SK-MEL-5 (cell line): Measurements from ENCODE around the gene KRTAP12-3. TPM values are rescaled to one million over a fixed set of nuclear protein-coding genes. Genes with fewer than 3 reads are reported as not detected.
"Not testable (repeated sequence)": the region's sequence is repeated elsewhere in the genome, so short reads cannot be mapped to it uniquely, and the experiment has no call there.

Experiments used
- DNase-seq: peaks from one replicate; pipeline ENCODE4 v3.0.0-alpha.2; 2016; ENCODE audit warnings: low read depth, low spot score
- in situ Hi-C: cut with HindIII; loops from 2 replicates; pipeline ENCODE4 v1.10.0; 2016; ENCODE audit warnings: low sequenced_read_pairs, high pct_unique_total_duplicates, low pct_unique_long_range_greater_than_20kb
- total RNA-seq: library from RNA; depleted of rRNA; stranded (reverse); fragments of >200 nt; shearing (Covaris generic); gene quantifications from 2 replicates; pipeline ENCODE4 v1.2.3, GENCODE V29; 2014

The KRTAP12-3 gene
- total RNA-seq, 1 experiment from 2014 or later, result not detected

- no peak for DNase-seq
- in situ Hi-C loops, result no loop called here
Measured at GRCh38 chr21:44692798-44693512, 35.2 kb downstream of the KRTAP12-3 start.

GRCh38 chr21:44694776-44695175 is 37.0 kb downstream of the KRTAP12-3 start:
- DNase-seq, result no peak

GRCh38 chr21:44695184-44695583 is 37.5 kb downstream of the KRTAP12-3 start:
- DNase-seq, result no peak
- in situ Hi-C loops, result no loop called here

More at GRCh38 chr21:44694776-44695175, 37.0 kb downstream of the KRTAP12-3 start:
- in situ Hi-C loops, result no loop called here

GRCh38 chr21:44695641-44696040 is 37.9 kb downstream of the KRTAP12-3 start:
- DNase-seq, result no peak
- in situ Hi-C loops, result no loop called here

- no peak for DNase-seq
- in situ Hi-C loops, result no loop called here
Measured at GRCh38 chr21:44696572-44696971, 38.8 kb downstream of the KRTAP12-3 start.

GRCh38 chr21:44697172-44697810 is 39.6 kb downstream of the KRTAP12-3 start, which contains the start of gene KRTAP10-12:
TSS of gene KRTAP10-12 (plus strand) at chr21:44697172. CDS start at chr21:44697202, 30 bp downstream.
- DNase-seq, in situ Hi-C loops: not testable (repeated sequence)

- in situ Hi-C loops, result no loop called here
- DNase-seq, result no peak
Measured at GRCh38 chr21:44697811-44698734, 40.3 kb downstream of the KRTAP12-3 start.

GRCh38 chr21:44699502-44700001 is 41.8 kb downstream of the KRTAP12-3 start:
- in situ Hi-C loops, result no loop called here
- no peak for DNase-seq

GRCh38 chr21:44700101-44701022 is 42.6 kb downstream of the KRTAP12-3 start:
- no peak for DNase-seq
- in situ Hi-C loops, result no loop called here

GRCh38 chr21:44701023-44701400 is 43.3 kb downstream of the KRTAP12-3 start:
- in situ Hi-C loops, result no loop called here
- DNase-seq, result no peak

GRCh38 chr21:44701541-44701940 is 43.8 kb downstream of the KRTAP12-3 start:
- in situ Hi-C loops, result no loop called here

GRCh38 chr21:44702111-44702972 is 44.6 kb downstream of the KRTAP12-3 start:
- in situ Hi-C loops, result no loop called here
- DNase-seq, result no peak

More at GRCh38 chr21:44701541-44701940, 43.8 kb downstream of the KRTAP12-3 start:
- DNase-seq, result no peak

- DNase-seq, result no peak
- in situ Hi-C loops, result no loop called here
Measured at GRCh38 chr21:44702973-44703730, 45.4 kb downstream of the KRTAP12-3 start.

GRCh38 chr21:44703731-44704635 is 46.3 kb downstream of the KRTAP12-3 start:
- in situ Hi-C loops, result no loop called here
- DNase-seq, result no peak

GRCh38 chr21:44704636-44705001 is 46.9 kb downstream of the KRTAP12-3 start:
- in situ Hi-C loops, result no loop called here
- DNase-seq, result no peak
